Peyer's patch (tissue), 4 donors: Measurements from ENCODE around the gene ELP2.

Experiments used
- POLR2A ChIP-seq, 2 donors: fragments of 450-650 bp; IDR thresholded peaks; one replicate each; pipeline ENCODE4 v1.5.1; 2017; ENCODE audit warnings: antibody characterized with exemption in 2 of 2, mild to moderate bottlenecking in 2 of 2, moderate library complexity in 2 of 2
- TF ChIP-seq, protein P1 (sequence below), 6 experiments: fragments of 450-650 bp in 4 of 6; fragments of 200-600 bp in 2 of 6; sonication (generic) in 1 of 6; IDR thresholded peaks; one replicate each; pipeline ENCODE4 v1.5.1; 2017 to 2019; ENCODE audit warnings: antibody characterized with exemption in 6 of 6, mild to moderate bottlenecking in 3 of 6, moderate library complexity in 1 of 6

- TF ChIP-seq, protein P1, sequence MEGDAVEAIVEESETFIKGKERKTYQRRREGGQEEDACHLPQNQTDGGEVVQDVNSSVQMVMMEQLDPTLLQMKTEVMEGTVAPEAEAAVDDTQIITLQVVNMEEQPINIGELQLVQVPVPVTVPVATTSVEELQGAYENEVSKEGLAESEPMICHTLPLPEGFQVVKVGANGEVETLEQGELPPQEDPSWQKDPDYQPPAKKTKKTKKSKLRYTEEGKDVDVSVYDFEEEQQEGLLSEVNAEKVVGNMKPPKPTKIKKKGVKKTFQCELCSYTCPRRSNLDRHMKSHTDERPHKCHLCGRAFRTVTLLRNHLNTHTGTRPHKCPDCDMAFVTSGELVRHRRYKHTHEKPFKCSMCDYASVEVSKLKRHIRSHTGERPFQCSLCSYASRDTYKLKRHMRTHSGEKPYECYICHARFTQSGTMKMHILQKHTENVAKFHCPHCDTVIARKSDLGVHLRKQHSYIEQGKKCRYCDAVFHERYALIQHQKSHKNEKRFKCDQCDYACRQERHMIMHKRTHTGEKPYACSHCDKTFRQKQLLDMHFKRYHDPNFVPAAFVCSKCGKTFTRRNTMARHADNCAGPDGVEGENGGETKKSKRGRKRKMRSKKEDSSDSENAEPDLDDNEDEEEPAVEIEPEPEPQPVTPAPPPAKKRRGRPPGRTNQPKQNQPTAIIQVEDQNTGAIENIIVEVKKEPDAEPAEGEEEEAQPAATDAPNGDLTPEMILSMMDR (IDR thresholded peaks at IDR 0.05), result no peak
- no peak for TF ChIP-seq POLR2A (IDR thresholded peaks at IDR 0.05)
These were observed 1.4 kb downstream of the ELP2 start for GRCh38 chr18:36130883-36131653.
